Hepatocyte (in vitro differentiated cells): ENCODE data around the gene PDF. TPM values are rescaled to one million over a fixed set of nuclear protein-coding genes. Genes with fewer than 3 reads are reported as not detected.

Source experiments
- DNase-seq: peaks from one replicate; pipeline ENCODE4 v3.0.0-alpha.2; 2016; ENCODE audit warnings: low spot score
- H2AFZ ChIP-seq: fragments of 200-600 bp; sonication (generic); 2 replicates; pipeline ENCODE4 v1.6.0; 2016; ENCODE audit warnings: antibody characterized with exemption, mild to moderate bottlenecking
- H3K27ac ChIP-seq: fragments of 200-600 bp; sonication (generic); 2 replicates; pipeline ENCODE4 v1.5.1; 2016; ENCODE audit warnings: mild to moderate bottlenecking
- H3K27me3 ChIP-seq: fragments of 200-600 bp; sonication (generic); 2 replicates; pipeline ENCODE4 v1.6.1; 2016
- H3K36me3 ChIP-seq: fragments of 200-600 bp; sonication (generic); replicated peaks from 2 replicates; pipeline ENCODE4 v1.5.1; 2016; ENCODE audit warnings: low read depth; ENCODE audit not compliant: insufficient read depth
- H3K4me1 ChIP-seq: fragments of 200-600 bp; sonication (generic); 2 replicates; pipeline ENCODE4 v1.5.1; 2016; ENCODE audit warnings: mild to moderate bottlenecking, moderate library complexity; ENCODE audit not compliant: insufficient read depth
- H3K4me2 ChIP-seq: fragments of 200-600 bp; sonication (generic); 2 replicates; pipeline ENCODE4 v1.6.0; 2016
- H3K4me3 ChIP-seq: fragments of 200-600 bp; sonication (generic); 2 replicates; pipeline ENCODE4 v1.5.1; 2016; ENCODE audit warnings: mild to moderate bottlenecking
- H3K79me2 ChIP-seq: fragments of 200-600 bp; sonication (generic); 2 replicates; pipeline ENCODE4 v1.6.0; 2017; ENCODE audit warnings: mild to moderate bottlenecking
- H3K9me2 ChIP-seq: fragments of 200-600 bp; sonication (generic); replicated peaks from 2 replicates; pipeline ENCODE4 v1.6.0; 2017; ENCODE audit warnings: mild to moderate bottlenecking; ENCODE audit not compliant: insufficient read depth
- H3K9me3 ChIP-seq: fragments of 200-600 bp; sonication (generic); 2 replicates; pipeline ENCODE4 v1.5.1; 2016; ENCODE audit warnings: low read depth, mild to moderate bottlenecking
- H4K20me1 ChIP-seq: fragments of 200-600 bp; sonication (generic); 2 replicates; pipeline ENCODE4 v1.6.0; 2016; ENCODE audit warnings: mild to moderate bottlenecking; ENCODE audit not compliant: insufficient read depth, poor library complexity, severe bottlenecking
- CTCF ChIP-seq: fragments of 200-600 bp; sonication (generic); IDR thresholded peaks from 2 replicates; pipeline ENCODE4 v1.5.1; 2016; ENCODE audit warnings: antibody characterized with exemption, mild to moderate bottlenecking; ENCODE audit not compliant: poor library complexity
- EZH2 ChIP-seq: fragments of 200-600 bp; sonication (generic); IDR thresholded peaks from 2 replicates; pipeline ENCODE4 v1.6.1; 2016; ENCODE audit warnings: antibody characterized with exemption, mild to moderate bottlenecking, borderline replicate concordance
- EZH2phosphoT487 ChIP-seq: fragments of 200-600 bp; sonication (generic); IDR thresholded peaks from one replicate; pipeline ENCODE4 v1.6.1; 2018; ENCODE audit warnings: antibody characterized with exemption, mild to moderate bottlenecking, low read depth, moderate library complexity; ENCODE audit not compliant: unreplicated experiment, severe bottlenecking
- WGBS: methylation state at CpG from one replicate; pipeline ENCODE4 v1.1.6; 2016; ENCODE audit warnings: low lambda C conversion rate; ENCODE audit errors: missing lambda C conversion rate; 5-methylcytosine and 5-hydroxymethylcytosine counted together
- polyA plus RNA-seq: library from polyadenylated mRNA; unstranded; fragments of >200 nt; fragmentation: Nextera tagmentation; extraction: Ambion mirVana; gene quantifications from 2 replicates; pipeline ENCODE4 v1.2.1, GENCODE V29; 2016
- total RNA-seq: library from RNA; depleted of rRNA; stranded (reverse); fragments of >200 nt; gene quantifications from 2 replicates; pipeline ENCODE4 v1.2.3, GENCODE V29; 2014

PDF gene
- total and polyA plus RNA-seq, 2 experiments from 2014 or later = 14.3 to 25.4 TPM

- no peaks in the 10 kb centered on the region for H3K9me2 ChIP-seq
- H2AFZ ChIP-seq = no peak overlapping the region
- no peaks in the 10 kb centered on the region for H3K4me1 ChIP-seq
- 95% methylated on average over 30 of the region's 30 CpGs for WGBS
- no peak for DNase-seq
- peaks cover 4% of the 10 kb centered on the region for H4K20me1 ChIP-seq
- no peaks in the 10 kb centered on the region for H3K9me3 ChIP-seq
- no peak overlapping the region for H3K4me2 ChIP-seq
- no peak overlapping the region for H3K27ac ChIP-seq
- H3K79me2 ChIP-seq = peaks cover 40% of the 10 kb centered on the region
- no peaks in the 10 kb centered on the region for H3K36me3 ChIP-seq
- no peak overlapping the region for H3K4me3 ChIP-seq
- H3K27me3 ChIP-seq = no peaks in the 10 kb centered on the region
- no peak for TF ChIP-seq CTCF
- TF ChIP-seq EZH2 = no peak
- TF ChIP-seq EZH2phosphoT487 = no peak
Measured at GRCh38 chr16:69318177-69318910, 12.0 kb downstream of the PDF start.

GRCh38 chr16:69316595-69317034, 13.8 kb downstream of the PDF start:
- no peaks in the 10 kb centered on the region for H3K27me3 ChIP-seq
- WGBS = 98% methylated on average over 16 of the region's 17 CpGs
- H2AFZ ChIP-seq = no peak overlapping the region
- no peak overlapping the region for H3K4me3 ChIP-seq
- peaks cover 41% of the 10 kb centered on the region for H3K79me2 ChIP-seq
- no peak overlapping the region for H3K4me2 ChIP-seq
- no peaks in the 10 kb centered on the region for H3K9me2 ChIP-seq
- no peak for DNase-seq
- H3K4me1 ChIP-seq = peaks cover 8% of the 10 kb centered on the region
- H4K20me1 ChIP-seq = peaks cover 14% of the 10 kb centered on the region
- H3K36me3 ChIP-seq = no peaks in the 10 kb centered on the region
- no peak overlapping the region for H3K27ac ChIP-seq
- H3K9me3 ChIP-seq = no peaks in the 10 kb centered on the region
- TF ChIP-seq CTCF (no peak), EZH2 (no peak), EZH2phosphoT487 (no peak)

GRCh38 chr16:69315486-69316311, 14.7 kb downstream of the PDF start:
- peaks cover 42% of the 10 kb centered on the region for H3K79me2 ChIP-seq
- H3K9me2 ChIP-seq = no peaks in the 10 kb centered on the region
- H3K36me3 ChIP-seq = no peaks in the 10 kb centered on the region
- H3K4me3 ChIP-seq = no peak overlapping the region
- no peak for DNase-seq
- no peaks in the 10 kb centered on the region for H3K9me3 ChIP-seq
- no peak overlapping the region for H3K4me2 ChIP-seq
- TF ChIP-seq EZH2phosphoT487 = no peak
- no peak for TF ChIP-seq CTCF
- TF ChIP-seq EZH2 = no peak
- H3K27me3 ChIP-seq = no peaks in the 10 kb centered on the region
- WGBS = 90% methylated on average over 30 of the region's 30 CpGs
- peaks cover 14% of the 10 kb centered on the region for H4K20me1 ChIP-seq
- peaks cover 8% of the 10 kb centered on the region for H3K4me1 ChIP-seq
- no peak overlapping the region for H2AFZ ChIP-seq
- H3K27ac ChIP-seq = no peak overlapping the region
